Psoas muscle (tissue), 8 donors: ENCODE measurements around the gene APOA5. TPM values are rescaled to one million over a fixed set of nuclear protein-coding genes. Genes with fewer than 3 reads are reported as not detected.

Experiments used
- ATAC-seq, 4 donors: fragments of 200-7000 bp; cut with Tn5 transposase; one replicate each; pipeline ENCODE4 v1.9.1; 2020; ENCODE audit warnings: moderate library complexity in 3 of 4, mild to moderate bottlenecking in 2 of 4
- DNase-seq, 2 donors: peaks; one replicate each; pipeline ENCODE4 v3.0.0-alpha.2; 2020
- H3K27ac ChIP-seq: fragments of 200-600 bp; one replicate; pipeline ENCODE4 v1.8.0; 2022
- H3K27me3 ChIP-seq, 3 donors: fragments of 200-600 bp in 1 of 3; one replicate each; pipeline versions ENCODE4 v1.6.1 to v1.8.0; 2013 to 2022; ENCODE audit warnings: low read length in 2 of 3, mild to moderate bottlenecking in 2 of 3, moderate library complexity in 1 of 3; ENCODE audit not compliant: insufficient read depth in 3 of 3
- H3K36me3 ChIP-seq, 2 donors: fragments of 200-600 bp in 1 of 2; one replicate each; pipeline versions ENCODE4 v1.6.1 to v1.8.0; 2013 to 2022; ENCODE audit warnings: low read depth in 1 of 2, mild to moderate bottlenecking in 1 of 2, moderate library complexity in 1 of 2; ENCODE audit not compliant: insufficient read depth in 1 of 2
- H3K4me1 ChIP-seq: fragments of 200-600 bp; one replicate; pipeline ENCODE4 v1.8.0; 2022
- H3K4me3 ChIP-seq: fragments of 200-600 bp; one replicate; pipeline ENCODE4 v1.8.0; 2022; ENCODE audit warnings: mild to moderate bottlenecking
- H3K9me3 ChIP-seq: fragments of 200-600 bp; one replicate; pipeline ENCODE4 v1.8.0; 2022
- CTCF ChIP-seq: fragments of 200-600 bp; IDR thresholded peaks from one replicate; pipeline ENCODE4 v1.8.0; 2022; ENCODE audit warnings: antibody characterized with exemption
- WGBS, 3 donors: extraction: QIAGEN DNeasy Blood & Tissue Kit; methylation state at CpG; one replicate each; pipeline versions ENCODE4 v1.1.6 to v1.1.7; 2013; 5-methylcytosine and 5-hydroxymethylcytosine counted together
- intact Hi-C, 2 donors: fragments of 100-400 bp; cut with DNase I; formaldehyde crosslinking; loops; one replicate each; pipeline versions ENCODE4 v1.11.0 to v1.14.2; 2022
- polyA plus RNA-seq, 3 donors: library from polyadenylated mRNA; stranded (reverse); fragments of 200-250 nt; gene quantifications; one replicate each; pipeline ENCODE4 v1.2.3, GENCODE V29; 2013
- total RNA-seq, 4 donors: library from RNA; stranded (reverse); fragmentation: NEBNext Ultra II Directional in 2 of 4; extraction: Animal tissue kit (Norgen Biotek cat#: 25700) in 2 of 4; gene quantifications; one replicate each; pipeline versions ENCODE4 v1.2.1 to v1.2.4, GENCODE V29; 2021 to 2023
- donor health status: healthy with polysubstance abuse.
- donor health status: DM: no; HTN: no; CAD: no; lungs with moderate emphysema.
- donor health status: Bipolar disorder and iron deficiency.
- donor health status: healthy.
- donor health status: DM: yes; HTN: yes; CAD: no.
- donor health status: DM: no; HTN: no; CAD: no.
- donor health status: DM: no; HTN: no; CAD: no.
- donor health status: DM: yes; HTN: yes; CAD: no.

The APOA5 gene
- total and polyA plus RNA-seq, 7 donors: 0.05 TPM; not detected in 6

DNA sequence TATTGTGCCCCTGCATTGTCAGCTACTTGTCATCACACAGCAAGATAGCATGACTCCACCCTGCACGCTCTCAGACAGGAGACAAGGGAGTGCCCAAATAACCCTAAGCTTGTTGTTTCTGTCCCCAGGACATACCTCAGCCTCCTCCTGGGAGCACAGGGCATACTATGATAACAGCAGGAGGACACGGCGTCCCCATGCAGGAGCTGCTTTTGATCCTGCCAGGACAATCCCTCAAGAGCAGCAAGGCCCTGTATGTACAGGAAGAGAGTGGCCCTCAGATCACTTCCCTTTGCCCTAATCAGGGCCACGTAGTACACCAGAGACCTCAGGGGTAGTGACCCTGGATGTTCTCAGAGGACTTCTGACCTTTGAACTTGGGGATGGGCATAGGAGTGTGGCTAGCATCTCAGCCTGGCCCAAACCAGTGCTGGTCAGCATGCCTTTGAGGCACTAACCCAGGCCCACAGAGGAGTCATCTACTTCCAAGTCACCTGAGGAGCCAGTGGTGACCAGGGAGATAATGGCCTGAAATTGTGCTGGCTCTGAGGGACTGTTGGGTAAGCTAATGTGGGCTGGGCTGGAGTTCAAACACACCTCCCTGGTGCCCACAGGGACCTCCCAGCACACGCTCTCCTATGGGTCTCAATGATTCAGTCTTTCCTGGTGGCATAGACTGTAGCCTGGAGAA lies 22.2 kb upstream of the APOA5 start:
- H3K27me3 ChIP-seq: no peaks in the 10 kb centered on the region
- no peak for TF ChIP-seq CTCF
- no peak overlapping the region for H3K4me3 ChIP-seq
- no peak overlapping the region for H3K27ac ChIP-seq
- ATAC-seq: peak; percentile 64 to 79 (median 72)
- DNase-seq: no peak
- 49 to 68% (median 64%) methylated on average over 5 of the region's 5 CpGs for WGBS, 3 donors
- no peaks in the 10 kb centered on the region for H3K36me3 ChIP-seq
- intact Hi-C loops: no loop called here
- peaks cover 11% of the 10 kb centered on the region for H3K4me1 ChIP-seq
- no peaks in the 10 kb centered on the region for H3K9me3 ChIP-seq

GRCh38 chr11:116813170-116813569 lies 21.5 kb upstream of the APOA5 start:
- H3K4me1 ChIP-seq: peaks cover 11% of the 10 kb centered on the region
- H3K27me3 ChIP-seq: no peaks in the 10 kb centered on the region
- ATAC-seq (no peak), DNase-seq (no peak)
- intact Hi-C loops: no loop called here
- 93 to 100% (median 95%) methylated on average over 1 of the region's 1 CpG for WGBS, 3 donors
- no peaks in the 10 kb centered on the region for H3K9me3 ChIP-seq
- H3K36me3 ChIP-seq: no peaks in the 10 kb centered on the region
- no peak overlapping the region for H3K4me3 ChIP-seq
- H3K27ac ChIP-seq: no peak overlapping the region
- TF ChIP-seq CTCF: no peak

GRCh38 chr11:116812109-116812508 lies 20.4 kb upstream of the APOA5 start:
- no peaks in the 10 kb centered on the region for H3K36me3 ChIP-seq
- H3K4me3 ChIP-seq: no peak overlapping the region
- H3K9me3 ChIP-seq: no peaks in the 10 kb centered on the region
- H3K27ac ChIP-seq: no peak overlapping the region
- DNase-seq (no peak), ATAC-seq (no peak)
- no peaks in the 10 kb centered on the region for H3K27me3 ChIP-seq
- WGBS, 3 donors: 87 to 97% (median 96%) methylated on average over 4 of the region's 4 CpGs
- intact Hi-C loops: no loop called here
- peaks cover 11% of the 10 kb centered on the region for H3K4me1 ChIP-seq
- TF ChIP-seq CTCF: no peak

- DNase-seq (no peak), ATAC-seq (no peak)
- no peaks in the 10 kb centered on the region for H3K27me3 ChIP-seq
- WGBS, 3 donors: 85 to 89% (median 86%) methylated on average over 3 of the region's 3 CpGs
- H3K27ac ChIP-seq: no peak overlapping the region
- no peaks in the 10 kb centered on the region for H3K9me3 ChIP-seq
- TF ChIP-seq CTCF: no peak
- H3K4me1 ChIP-seq: peaks cover 11% of the 10 kb centered on the region
- intact Hi-C loops: no loop called here
- H3K4me3 ChIP-seq: no peak overlapping the region
- H3K36me3 ChIP-seq: no peaks in the 10 kb centered on the region
Observed at GRCh38 chr11:116811194-116811593, 19.5 kb upstream of the APOA5 start.
